GM18868 (cell line): ENCODE measurements around the gene MINDY1.

Experiments
- ATAC-seq: cut with Tn5 transposase; IDR thresholded peaks from one replicate; pipeline ENCODE4 v1.9.1; 2021; ENCODE audit warnings: mild to moderate bottlenecking, moderate library complexity; ENCODE audit not compliant: unreplicated experiment

MINDY1 gene, protein sequence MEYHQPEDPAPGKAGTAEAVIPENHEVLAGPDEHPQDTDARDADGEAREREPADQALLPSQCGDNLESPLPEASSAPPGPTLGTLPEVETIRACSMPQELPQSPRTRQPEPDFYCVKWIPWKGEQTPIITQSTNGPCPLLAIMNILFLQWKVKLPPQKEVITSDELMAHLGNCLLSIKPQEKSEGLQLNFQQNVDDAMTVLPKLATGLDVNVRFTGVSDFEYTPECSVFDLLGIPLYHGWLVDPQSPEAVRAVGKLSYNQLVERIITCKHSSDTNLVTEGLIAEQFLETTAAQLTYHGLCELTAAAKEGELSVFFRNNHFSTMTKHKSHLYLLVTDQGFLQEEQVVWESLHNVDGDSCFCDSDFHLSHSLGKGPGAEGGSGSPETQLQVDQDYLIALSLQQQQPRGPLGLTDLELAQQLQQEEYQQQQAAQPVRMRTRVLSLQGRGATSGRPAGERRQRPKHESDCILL

DNA sequence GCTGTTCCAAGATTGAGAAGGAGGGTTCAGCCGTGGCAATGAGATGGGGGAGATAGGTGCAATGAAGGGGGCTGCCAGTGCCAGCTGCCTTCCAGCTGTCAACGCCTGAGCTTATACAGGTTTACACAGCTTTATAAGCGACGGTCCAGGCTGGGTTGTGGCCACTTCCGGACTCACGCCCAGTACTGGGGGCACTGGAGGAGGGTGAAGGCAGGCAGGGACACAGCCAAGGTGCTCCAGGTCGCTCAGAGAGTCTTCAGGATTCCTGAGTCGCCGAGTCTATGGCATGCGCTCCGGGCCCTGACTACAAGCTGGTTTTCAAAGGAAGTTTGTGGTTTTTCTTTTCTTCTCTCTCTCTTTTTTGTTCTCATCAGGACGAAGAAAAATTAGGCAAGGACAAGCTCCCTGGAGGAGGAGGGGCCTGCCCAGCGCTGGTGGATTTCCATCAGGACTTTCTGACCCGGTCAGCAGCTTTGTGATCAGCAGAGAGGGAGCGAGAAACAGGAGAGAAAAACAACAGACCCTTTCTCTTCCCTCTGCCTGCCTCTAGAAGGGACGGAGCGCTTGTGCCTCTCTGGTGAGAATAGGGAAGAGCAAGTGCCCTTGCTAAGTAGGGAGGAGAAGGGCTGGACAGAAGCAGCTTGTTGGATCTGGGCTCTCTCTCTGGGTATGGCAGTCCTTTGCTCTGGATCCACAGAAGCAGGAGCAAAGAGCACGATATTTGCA lies at the start of gene MINDY1:
Gene MINDY1 (minus strand): TSS at position 576 of the 726 bp plus-strand sequence. CDS start 4,285 bp downstream, outside the sequence.
- no peak for ATAC-seq

DNA sequence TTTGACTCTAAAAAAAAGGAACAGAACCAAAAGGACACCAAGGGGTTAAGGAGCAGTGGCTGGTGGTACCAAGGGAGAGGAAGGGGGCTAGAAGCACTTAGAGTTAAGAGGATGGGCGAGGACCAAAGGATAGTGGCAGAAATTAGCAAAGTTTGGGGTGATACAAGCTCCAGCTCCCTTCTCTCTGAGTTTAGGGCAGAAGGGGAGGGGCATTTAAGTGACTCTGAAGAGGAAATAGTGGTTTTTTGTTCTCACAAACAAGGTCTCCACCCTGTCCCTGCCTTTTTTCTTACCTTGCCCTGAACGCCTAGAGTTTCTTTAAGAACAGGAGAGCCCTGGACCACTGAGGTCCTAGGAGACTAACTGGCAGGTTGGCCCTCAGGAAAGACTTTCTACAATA lies 49.4 kb upstream of the MINDY1 start:
- ATAC-seq: no peak

DNA sequence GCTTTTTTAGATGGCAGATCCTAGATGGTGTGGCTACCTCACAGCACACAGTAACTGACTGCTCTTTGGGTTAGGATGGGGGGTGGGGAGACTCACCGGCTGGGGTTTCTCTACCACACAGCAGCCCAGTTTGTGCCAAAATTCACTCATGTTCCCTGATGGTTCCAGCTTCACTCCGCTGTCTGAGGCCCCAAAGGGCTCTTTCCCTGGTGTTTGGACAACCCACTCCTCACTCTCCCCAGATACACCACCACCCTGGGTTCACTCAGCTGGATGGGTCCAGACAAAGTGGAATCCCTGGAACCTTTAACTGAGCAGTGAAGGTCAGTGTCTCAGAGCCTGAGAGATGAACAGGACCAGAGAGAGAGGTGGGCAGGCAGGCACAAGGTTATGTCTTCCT lies 48.9 kb upstream of the MINDY1 start:
- ATAC-seq: no peak

DNA sequence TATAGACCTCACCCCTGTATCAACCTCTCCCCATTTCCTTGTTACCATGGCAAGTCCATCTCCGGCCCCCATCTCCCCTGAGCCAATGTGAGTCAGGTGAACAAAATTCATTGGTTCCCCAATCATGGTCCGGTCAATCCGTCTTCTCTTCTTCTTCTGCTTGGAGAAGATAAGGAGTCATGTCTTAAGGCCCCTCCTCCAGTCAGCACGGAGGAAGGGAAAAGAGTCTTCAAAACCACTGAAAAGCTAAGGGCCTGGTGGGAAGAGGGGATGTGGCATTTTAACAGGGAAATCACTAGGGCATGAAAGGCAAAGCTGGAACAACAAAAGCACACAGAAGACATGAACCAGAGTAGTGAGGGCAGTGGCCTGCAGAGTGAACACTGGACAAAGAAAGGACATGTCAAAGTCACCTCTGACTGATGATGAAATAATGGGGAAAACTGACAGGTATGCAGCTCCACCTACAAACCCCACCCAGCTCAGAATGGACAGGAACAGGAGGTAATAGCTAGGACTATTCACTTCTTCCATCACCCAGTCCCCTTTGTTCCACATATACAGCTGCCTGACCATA lies 48.4 kb upstream of the MINDY1 start:
- ATAC-seq: no peak

DNA sequence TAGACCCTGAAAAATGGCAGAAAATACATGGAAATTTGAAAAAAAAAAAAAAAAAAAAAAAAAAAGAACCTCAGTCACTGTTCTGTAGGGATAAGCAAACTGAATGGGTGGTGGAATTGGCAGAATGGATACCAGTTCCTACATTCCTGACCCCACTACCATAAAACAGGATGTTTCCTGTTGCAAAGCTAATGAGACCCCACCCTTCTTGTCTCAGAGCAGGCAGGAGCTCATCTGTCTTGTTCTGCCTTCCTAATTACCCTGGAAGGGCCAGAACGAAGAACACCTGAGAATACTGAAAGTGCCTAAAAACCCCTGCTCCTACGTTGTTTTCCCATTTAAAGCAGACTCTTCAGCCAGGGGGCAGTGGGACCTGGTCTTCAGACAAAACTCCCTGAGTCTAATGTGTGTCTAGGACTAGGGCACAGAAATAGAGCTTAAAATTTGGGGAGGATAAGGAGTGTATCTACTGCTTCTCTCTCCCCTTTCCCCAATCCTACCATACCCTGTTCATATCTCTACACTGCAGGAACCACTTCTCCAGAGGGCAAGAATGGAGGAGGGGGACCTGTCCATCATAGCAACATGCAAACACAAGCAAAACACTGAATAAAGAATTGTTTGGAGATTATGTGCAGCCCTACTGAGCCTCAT lies 44.8 kb upstream of the MINDY1 start:
- no peak for ATAC-seq

DNA sequence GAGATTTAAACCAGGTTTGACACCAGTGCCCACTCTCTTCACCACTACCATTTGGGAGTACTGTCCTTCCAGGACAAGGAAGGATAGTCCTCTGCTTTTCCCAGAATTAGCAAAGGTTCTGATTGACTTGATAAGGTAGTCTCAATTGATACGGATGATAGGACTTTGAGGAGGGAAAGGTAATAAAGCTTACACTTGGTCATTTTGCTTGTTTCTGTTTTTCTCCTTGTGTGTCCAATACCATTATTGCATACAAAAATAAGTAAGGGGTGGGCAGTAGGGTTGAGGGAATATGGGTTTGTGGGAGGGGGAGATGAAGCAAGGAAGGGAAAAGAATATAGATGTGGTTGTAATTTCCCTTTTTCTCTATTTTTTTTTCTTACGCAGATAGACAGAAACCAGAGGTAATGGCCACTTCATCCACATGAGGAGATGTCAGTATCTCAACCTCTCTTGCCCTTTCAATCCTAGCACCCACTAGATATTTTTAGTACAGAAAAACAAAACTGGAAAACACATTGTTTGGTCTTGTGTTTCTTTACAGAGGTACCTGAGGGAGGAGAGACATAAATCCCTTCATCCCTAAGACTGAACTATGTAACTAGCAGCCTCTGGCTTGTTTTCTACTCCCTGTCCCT lies 43.5 kb upstream of the MINDY1 start:
- ATAC-seq: no peak

DNA sequence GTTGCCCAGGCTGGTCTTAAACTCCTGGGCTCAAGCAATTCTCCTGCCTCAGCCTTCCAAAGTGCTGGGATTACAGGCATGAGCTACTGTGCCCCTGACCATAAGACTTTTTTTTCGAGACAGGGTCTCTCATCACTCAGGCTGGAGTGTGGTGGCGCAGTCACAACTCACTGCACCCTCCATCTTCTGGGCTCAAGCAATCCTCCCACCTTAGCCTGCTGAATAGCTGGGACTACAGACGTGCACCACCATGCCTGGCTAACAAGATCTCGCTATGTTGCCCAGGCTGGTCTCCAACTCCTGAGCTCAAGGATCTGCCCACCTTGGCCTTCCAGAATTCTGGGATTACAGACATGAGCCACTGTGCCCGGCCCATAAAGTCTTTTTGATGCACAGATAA lies 42.8 kb upstream of the MINDY1 start:
- ATAC-seq: no peak

DNA sequence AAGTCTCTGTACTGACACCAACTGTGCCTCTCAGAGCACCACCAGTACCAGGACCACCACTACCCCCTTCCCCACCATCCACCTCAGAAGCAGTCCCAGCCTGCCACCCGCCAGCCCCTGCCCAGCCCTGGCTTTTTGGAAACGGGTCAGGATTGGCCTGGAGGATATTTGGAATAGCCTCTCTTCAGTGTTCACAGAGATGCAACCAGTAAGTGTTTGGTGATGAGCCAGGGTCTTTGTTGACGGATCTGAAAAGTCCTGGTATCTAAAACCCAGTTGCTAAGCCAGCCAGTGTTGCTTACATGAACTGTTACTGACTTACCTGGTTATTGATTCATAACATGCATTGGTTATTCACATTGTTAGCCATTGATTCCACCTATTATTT lies 41.9 kb upstream of the MINDY1 start:
- no peak for ATAC-seq

DNA sequence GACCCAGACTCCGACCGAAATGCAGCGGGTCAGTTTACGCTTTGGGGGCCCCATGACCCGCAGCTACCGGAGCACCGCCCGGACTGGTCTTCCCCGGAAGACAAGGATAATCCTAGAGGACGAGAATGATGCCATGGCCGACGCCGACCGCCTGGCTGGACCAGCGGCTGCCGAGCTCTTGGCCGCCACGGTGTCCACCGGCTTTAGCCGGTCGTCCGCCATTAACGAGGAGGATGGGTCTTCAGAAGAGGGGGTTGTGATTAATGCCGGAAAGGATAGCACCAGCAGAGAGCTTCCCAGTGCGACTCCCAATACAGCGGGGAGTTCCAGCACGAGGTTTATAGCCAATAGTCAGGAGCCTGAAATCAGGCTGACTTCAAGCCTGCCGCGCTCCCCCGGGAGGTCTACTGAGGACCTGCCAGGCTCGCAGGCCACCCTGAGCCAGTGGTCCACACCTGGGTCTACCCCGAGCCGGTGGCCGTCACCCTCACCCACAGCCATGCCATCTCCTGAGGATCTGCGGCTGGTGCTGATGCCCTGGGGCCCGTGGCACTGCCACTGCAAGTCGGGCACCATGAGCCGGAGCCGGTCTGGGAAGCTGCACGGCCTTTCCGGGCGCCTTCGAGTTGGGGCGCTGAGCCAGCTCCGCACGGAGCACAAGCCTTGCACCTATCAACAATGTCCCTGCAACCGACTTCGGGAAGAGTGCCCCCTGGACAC lies 41.4 kb upstream of the MINDY1 start:
- ATAC-seq: peak; percentile 74

DNA sequence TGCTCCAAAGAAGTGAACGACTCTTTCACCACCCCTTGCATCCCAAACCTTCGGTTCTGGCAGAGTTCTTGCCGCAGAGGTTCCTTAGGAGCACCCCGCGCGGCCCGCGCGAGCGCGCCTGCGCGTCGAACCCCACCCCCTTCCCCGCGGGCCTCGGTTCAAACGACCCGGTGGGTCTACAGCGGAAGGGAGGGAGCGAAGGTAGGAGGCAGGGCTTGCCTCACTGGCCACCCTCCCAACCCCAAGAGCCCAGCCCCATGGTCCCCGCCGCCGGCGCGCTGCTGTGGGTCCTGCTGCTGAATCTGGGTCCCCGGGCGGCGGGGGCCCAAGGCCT lies 40.9 kb upstream of the MINDY1 start, which contains the start of gene C1orf56:
Gene C1orf56 (plus strand): TSS at position 161 of the 334 bp plus-strand sequence. CDS start 97 bp downstream, at position 258.
- peak; percentile 53 for ATAC-seq

DNA sequence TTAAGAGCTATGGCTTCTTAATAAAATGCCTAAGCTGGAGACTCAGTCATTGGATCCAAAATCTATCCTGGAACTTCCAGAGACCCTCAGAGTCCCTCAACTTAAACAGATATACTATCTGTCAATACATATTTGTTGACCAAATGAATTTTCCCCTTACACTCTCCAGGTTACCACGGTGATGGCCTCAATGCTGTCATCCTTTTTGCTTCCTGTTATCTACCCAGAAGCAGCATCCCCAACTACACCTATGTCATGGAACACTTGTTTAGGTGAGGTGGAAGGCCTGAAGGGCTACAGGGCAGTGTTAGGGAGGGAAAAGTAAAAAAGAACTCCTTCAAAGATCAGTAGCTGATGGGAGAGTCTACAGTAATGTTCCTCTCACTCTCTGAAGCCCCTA lies 36.5 kb upstream of the MINDY1 start:
- no peak for ATAC-seq

DNA sequence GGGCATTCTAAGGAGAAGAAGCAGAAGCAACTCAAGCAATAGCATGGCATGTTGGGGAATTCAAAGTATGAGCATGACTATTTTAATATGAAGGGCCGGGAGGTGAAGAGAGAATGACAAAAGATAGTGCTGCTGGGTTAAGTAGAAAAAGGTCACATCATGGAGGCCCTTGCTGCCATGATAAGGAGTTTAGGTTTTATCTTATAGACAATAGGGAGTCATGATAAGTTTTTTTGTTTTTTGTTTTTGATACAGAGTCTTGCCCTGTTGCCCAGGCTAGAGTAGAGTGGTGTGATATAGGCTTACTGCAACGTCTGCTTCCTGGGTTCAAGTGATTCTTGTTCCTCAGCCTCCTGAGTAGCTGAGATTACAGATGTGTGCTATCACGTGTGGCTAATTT lies 32.8 kb upstream of the MINDY1 start:
- no peak for ATAC-seq

DNA sequence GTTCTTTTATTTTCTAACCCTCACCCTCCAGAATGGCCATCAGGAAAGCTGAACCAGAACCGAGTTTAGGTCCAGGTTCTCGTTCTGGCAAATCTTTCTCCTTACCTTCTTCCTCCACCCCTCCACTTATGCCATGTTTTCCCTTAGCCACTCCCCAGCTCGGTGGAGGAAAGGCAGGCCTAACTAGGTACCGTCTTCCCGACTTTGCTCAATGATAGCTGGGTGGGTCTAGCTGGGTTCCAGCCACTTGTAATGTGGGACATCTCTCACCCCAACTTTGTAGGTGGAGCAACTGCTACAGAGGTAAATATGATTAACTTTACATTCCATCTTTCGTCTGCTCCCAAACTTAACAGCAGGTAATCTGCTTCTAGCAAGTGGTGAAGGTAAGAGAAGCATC lies 30.3 kb upstream of the MINDY1 start:
- ATAC-seq: no peak

DNA sequence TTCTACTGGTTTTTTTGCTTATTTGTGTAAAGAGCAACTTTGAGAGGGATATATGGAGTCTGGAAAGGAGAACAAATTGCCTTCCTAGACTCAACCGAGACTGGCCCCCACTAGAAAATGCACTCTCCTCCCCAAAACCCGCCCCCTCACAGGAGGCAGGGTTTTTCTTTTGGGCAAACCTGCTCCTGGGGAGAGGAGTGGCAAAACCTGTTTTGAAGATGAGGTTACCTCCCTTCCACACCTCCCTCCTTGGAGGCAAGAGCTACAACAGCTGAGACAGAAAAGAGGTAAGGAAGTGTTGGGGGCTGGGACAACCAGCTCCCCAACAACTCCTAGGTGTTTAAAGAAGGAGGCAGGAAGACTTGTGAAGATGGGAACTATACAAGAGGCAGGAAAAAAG lies 29.7 kb upstream of the MINDY1 start, which contains the start of gene BNIPL:
Gene BNIPL (plus strand): TSS at position 231 of the 400 bp plus-strand sequence. CDS start 140 bp downstream, at position 371.
- no peak for ATAC-seq

DNA sequence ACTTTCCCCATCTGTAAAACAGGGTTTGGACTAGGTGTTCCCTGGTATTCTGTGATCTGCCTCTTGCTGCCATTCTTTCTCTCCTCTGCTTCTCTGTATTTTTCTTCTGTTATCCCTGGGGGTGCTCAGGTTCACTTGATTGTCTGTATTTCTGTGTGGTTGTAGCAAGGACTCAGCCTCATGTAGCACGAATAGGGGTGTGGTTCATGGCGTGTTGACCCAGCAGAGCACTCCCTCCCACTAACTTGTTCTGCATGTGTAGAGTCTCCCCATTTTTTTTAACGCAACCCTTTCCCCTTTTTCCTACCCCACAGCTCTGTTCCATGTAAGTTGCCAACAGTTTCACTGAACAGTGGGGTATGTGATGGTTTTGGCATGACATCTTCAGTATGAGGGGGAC lies 28.5 kb upstream of the MINDY1 start:
- ATAC-seq: no peak

DNA sequence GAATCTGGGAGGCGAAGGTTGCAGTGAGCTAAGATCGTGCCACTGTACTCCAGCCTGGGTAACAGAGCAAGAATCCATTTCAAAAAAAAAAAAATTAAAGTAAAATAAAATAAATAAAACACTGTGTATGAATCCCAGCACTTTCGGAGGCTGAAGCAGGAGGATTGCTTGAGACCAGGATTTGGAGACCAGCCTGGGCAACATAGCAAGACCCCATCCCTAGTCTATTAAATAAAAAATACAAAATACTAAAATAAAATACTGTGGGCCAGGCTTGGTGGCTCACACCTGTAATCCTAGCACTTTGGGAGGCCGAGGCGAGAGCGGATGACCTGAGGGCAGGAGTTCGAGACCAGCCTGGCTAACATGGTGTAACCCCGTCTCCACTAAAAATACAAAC lies 25.5 kb upstream of the MINDY1 start:
- ATAC-seq: no peak

DNA sequence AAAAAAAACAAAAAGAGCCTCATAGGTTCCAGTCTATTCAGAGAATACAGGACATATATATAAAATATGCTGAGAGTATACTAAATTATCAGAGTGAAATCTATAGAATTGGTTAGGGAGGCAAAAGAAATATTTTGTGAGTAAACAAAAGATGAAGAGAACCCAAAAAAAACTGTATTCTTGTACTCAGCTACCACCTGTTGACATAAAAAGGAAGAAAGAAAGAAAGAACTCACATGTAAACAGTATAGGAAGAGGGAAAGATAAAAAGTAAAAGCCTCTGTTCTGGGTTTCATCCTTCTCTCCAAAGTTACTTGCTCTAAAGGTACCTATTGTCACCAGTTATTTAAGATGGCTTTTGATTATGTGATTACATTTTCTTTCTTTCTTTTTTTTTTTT lies 19.8 kb upstream of the MINDY1 start:
- ATAC-seq: no peak

DNA sequence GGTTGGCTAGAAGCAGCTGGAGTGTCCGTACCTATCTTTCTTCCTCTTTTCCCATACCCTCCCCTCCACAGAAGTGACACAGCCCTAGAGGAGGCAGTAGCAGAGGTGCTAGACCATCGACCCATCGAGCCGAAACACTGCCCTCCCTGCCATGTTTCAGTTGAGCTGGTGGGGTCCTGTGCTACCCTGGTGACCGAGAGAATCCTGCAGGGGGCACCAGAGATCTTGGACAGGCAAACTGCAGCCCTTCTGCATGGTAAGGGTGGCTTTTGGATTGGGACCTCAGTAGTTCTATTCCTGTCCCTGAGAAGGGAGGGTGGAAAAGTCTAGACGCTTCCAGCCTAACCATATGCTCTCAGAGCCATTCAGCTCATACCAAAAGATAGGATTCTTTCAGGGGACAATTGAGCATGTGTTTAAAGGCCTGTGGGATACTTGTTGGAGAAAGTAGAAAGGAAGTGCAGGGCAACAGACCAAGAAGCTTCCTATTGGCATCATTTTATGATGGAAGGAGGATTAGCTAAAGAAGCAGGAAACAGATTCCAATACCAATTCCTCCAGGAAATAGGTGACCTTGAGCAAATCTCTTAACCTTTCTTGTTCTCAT lies 17.9 kb upstream of the MINDY1 start:
- peak; percentile 51 for ATAC-seq

DNA sequence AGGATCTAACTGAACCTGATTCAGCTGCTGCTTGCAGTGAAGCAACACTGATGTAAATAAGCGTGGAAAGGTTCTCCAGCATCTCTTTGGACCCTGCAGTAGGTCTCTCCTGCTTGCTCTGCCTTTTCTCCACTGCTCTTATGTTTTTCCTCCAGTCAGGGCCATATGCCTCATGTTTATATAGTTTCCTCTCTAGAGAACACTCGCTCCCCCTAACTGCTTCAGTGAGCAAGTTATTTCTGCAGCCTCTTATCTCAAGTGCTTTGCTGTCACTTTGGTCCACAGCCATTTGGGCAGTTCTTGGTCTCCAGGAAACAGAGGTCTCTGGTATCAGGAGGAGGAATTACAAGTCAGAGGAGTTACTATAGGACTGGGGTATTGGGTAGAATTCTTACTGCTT lies 6.8 kb upstream of the MINDY1 start:
- ATAC-seq: no peak
